Measurements from ENCODE around the gene PAFAH2. TPM values are rescaled to one million over a fixed set of nuclear protein-coding genes. Genes with fewer than 3 reads are reported as not detected.
A peak's percentile ranks its signal among the peaks of the same experiment; 100 is the strongest.

PAFAH2 gene
- total and polyA plus RNA-seq, 2 of the 13 experiments (the other 11 are each of a cell fraction or from before 2014, with no cell fraction given): 6.9 to 9.4 TPM

- TF ChIP-seq RERE (CRISPR knock-in tag; IDR thresholded peaks at IDR 0.05; ENCODE audit: low read depth): peak; percentile 63; the same call in 1 of the 2 replicates
- TF ChIP-seq STAT5B (CRISPR knock-in tag; IDR thresholded peaks at IDR 0.05): no peak
- no peak for TF ChIP-seq ZBTB37 (CRISPR knock-in tag; IDR thresholded peaks at IDR 0.05)
- no peak for TF ChIP-seq PHB2 (IDR thresholded peaks at IDR 0.05; ENCODE audit: partially characterized antibody)
- TF ChIP-seq MXD3 (CRISPR knock-in tag; IDR thresholded peaks at IDR 0.05): peak; percentile 73; the same call in 1 of the 2 replicates
- TF ChIP-seq ZNF816 (CRISPR knock-in tag; IDR thresholded peaks at IDR 0.05; ENCODE audit: borderline replicate concordance): 0 out of 2 replicates have a peak, but pooled peaks have one; percentile 37
- peak; percentile 67; the same call in 1 of the 2 replicates for TF ChIP-seq ZNF607 (CRISPR knock-in tag; IDR thresholded peaks at IDR 0.05; ENCODE audit: borderline replicate concordance)
- TF ChIP-seq PBX2 (CRISPR knock-in tag; IDR thresholded peaks at IDR 0.05): no peak
- TF ChIP-seq GTF3A (CRISPR knock-in tag; conservative IDR thresholded peaks at IDR 0.05): 0 out of 2 replicates have a peak, but pooled peaks have one; percentile 54
- TF ChIP-seq ATF6 (CRISPR knock-in tag; conservative IDR thresholded peaks at IDR 0.05): 0 out of 2 replicates have a peak, but pooled peaks have one; percentile 71
- peak; percentile 90; the same call in 1 of the 2 replicates for TF ChIP-seq SIN3A (IDR thresholded peaks at IDR 0.05; ENCODE audit: borderline replicate concordance, low read depth, low read length)
- TF ChIP-seq FOXP1 (IDR thresholded peaks at IDR 0.05): peak; percentile 40; the same call in 1 of the 2 replicates
- peak; percentile 62 for TF ChIP-seq FOXP1 (CRISPR knock-in tag; IDR thresholded peaks at IDR 0.05)
Measured at GRCh38 chr1:25997828-25998761, at the start of gene PAFAH2 (continued).
